HG03575 (cell line): Measurements from ENCODE around the gene TNFRSF13B.

Experiments used
- ATAC-seq: cut with Tn5 transposase; IDR thresholded peaks from one replicate; pipeline ENCODE4 v1.9.1; 2021; ENCODE audit not compliant: unreplicated experiment, insufficient number of reproducible peaks, low FRiP score; ENCODE audit errors: extremely low read depth

The TNFRSF13B gene

GRCh38 chr17:16943541-16944333, 28.2 kb downstream of the TNFRSF13B start:
- no peak for ATAC-seq

DNA sequence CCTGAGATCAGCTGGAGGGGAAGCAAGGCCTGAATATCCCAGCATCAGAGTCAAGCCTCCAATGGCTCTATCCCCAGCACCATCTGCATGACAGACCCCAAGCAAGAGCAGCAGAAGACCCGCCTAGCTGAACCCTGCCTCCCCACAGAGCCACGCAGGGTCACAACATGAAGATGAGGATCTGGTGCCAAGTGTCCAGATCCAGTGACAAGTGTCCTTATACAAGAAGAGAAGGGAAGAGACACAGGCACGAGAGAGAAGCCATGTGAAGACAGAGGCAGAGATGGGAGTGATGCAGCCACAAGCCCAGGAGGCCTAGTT, 28.9 kb downstream of the TNFRSF13B start:
- no peak for ATAC-seq

DNA sequence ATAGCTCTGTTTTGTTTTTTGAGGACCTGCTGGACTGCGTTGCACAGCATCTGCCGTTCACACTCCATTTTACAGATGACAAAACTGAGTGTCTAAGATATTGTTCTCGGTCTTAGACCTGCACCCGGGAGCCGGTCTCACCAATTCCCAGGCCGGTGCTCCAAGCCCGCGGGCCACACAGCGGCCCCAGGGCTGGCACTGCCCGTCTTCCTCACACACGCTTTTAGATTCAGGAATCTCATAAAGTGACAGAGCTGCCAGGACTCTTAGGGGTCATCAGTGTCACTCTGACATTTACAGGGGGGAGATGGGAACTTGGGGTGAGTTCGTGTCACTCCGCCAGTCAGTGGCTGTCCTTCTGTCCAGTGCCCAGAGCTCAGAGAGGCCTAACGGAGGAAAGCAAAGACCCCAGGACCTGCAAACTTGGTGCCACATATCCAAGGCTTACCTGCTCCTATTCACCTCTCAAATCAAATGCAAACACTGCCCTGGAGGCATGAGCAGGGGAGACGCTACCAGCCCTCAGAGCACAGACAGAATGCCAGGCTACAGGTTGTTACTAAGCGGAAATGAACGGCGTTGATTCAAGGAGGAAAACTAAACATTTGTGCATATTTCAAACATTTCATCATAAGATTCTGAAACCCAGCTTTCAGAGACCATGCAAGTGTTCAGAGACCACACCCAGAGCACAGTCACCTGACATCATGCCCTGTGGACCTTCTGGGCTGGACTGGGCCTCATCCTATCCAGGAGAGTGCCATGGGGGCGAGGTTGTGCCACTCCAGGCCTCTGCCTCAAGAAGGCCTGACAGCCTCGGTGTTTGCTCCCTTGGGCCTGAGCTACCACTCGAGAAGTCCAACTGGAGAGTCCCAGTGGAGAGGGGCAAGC, 29.5 kb downstream of the TNFRSF13B start:
- no peak for ATAC-seq

- no peak for ATAC-seq
Measured at GRCh38 chr17:16941072-16942036, 30.6 kb downstream of the TNFRSF13B start.

DNA sequence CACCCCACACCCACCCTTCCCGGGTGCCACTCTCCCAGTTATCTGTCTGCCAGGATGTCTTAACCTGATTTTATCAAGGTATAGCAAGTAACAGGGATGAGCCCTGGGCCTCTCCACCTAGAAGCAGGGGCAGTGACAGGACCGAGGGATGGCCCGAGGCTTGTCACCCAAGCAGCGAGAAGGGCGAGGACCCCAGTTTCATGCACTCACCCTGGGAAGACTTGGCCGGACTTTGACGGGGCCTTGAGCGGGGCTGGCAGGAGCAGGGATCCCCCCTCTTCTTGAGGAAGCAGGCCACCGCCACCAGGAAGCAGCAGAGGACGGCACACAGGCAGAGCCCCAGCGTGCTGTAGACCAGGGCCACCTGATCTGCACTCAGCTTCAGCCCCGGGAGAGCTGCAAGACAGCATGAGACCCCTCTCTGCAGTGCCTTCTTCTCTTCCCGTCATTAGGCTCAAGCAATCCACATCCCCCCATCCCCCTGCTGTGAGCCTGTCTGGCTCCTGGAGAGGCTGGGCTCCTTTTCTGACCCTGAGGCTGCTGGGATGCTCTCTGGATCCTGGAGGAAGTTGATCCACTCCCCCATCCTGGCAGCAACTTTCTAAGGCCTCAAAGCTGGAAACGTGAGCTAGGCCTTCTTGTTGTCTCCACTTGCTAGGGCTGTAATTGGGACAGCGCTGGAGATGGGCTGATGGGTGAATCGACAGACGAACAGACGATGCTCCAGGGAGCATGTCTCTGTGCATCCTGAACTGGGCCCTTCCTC, 31.6 kb downstream of the TNFRSF13B start:
- no peak for ATAC-seq

DNA sequence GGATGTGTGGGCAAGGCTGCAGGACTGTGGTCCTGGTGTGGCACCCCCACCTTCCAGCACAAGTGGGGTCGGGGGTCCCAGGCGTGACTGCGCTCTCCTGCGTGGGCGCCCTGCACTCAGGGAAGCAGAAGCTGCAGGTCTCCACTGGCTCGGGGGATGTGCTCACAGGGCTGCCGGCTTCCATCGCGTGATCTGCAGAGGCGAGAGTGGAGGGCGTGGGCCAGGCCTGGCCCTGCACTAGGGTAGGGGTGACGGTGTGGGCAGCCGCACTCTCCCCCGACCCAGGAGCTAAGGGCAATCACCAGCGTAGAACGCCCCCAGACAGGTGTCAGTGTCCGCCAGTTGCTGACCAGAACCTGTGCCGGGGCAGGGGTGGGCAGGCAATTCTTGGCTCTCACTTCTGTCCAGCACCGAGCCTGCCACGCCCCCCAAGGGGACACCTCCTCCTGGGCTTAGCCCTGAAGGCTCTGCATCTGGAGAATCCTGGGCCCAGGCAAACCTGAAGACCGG, 32.3 kb downstream of the TNFRSF13B start:
- ATAC-seq, result no peak

DNA sequence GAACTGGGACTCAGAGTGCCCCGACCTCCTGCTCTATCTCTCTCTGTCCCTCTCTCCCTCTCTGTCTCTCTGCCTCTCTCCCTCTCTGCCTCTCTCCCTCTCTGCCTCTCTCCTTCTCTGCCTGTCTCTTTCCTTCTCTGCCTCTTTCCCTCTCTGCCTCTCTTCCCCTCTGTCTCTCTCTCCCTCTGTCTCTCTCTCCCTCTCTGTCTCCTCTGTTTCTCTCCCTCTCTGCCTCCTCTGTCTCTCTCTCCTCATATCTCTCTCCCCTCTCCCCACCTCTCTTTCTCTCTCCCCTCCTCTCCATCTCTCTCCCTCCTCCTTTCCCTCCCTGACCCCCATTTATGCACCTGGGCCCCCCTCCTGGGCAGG, 32.7 kb downstream of the TNFRSF13B start:
- no peak for ATAC-seq

DNA sequence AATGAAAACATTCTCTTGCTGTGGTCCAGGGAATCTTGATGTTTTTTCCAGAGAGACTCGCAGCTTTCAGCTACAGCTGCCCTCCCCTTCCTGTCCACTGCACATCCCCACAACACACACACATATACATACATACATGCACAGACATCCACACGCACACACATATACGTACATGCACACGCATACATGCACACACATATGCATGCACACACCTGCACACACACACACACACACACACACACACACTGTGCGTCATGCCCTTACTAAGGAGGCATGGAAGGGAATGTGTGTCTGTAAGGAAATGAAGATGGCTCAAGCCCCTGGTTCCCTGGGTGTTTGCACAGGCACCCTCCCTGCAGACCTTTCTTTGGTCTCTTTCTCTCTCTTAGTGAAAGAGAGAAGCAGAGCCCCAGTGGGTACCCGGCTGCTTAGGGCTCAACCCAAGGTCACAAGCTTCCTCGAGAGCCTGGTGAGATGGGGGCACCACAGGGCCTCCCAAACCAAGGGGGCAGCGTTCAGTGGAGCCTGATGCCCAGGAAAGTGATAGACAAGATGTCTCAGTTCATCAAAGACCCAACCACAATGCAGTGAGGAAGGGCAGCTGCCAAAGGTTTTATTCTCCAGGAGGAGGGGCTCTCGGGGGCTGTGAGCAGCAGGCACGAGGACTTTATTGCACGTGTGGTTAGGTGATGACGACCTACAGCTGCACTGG, 33.3 kb downstream of the TNFRSF13B start:
- no peak for ATAC-seq

DNA sequence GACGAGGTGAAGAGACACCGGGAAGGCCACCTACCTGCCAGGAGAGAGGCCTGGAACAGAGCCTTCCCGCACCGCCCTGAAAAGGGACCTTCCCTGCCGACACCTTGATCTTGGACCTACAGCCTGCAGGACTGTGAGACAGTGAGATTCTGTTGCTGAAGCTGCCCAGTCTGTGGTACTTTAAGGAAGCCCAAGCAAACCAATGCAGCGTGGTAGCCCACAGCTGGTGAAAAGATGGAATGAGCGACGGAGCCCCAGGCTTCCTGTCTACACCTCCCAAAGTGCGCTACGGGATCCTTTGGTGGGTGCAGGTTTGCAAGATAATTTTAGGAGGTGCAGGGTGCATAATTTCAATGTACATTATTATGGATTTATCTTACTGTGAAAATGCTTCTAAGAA, 33.9 kb downstream of the TNFRSF13B start:
- ATAC-seq, result no peak

DNA sequence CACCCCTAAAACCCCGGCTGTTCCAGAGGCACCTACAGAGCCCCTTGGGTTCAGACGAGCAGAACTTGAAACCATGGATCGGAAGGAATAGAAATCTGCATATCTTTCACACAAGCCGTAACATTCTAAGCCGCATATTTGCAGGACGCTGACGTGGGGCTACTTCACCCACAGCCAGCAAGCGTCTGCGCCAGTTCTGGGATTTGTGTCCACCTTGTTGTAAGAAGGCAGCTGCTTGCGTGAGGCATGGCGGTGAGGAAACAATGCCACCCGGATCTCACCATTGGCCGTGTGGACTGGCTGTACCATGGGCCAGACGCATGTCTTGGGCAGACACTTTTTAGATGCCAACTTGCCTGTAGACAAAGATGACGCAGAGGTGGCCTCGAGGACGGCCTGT, 34.5 kb downstream of the TNFRSF13B start:
- ATAC-seq, result no peak

GRCh38 chr17:16936536-16937310, 35.2 kb downstream of the TNFRSF13B start:
- ATAC-seq, result no peak

GRCh38 chr17:16935786-16936185, 36.1 kb downstream of the TNFRSF13B start:
- no peak for ATAC-seq

DNA sequence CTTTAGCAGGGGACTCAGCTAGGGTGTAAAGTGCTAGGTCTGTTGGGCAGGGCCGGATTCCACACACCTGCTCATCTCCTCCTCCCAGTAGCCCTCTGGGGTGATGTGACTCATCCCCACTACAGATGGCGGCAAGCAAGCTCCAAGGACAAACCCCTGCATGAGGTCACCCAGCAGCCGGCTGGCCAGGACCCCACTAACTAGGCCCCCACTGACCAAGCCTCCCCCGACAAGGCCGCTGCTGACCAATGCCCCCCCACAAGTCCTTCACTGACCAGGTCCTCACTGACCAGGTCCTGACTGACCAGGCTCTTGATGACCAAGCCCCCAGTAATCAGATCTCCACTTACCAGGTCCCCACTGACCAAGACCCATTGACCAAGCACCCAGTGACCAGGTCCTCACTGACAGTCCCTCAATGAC, 36.7 kb downstream of the TNFRSF13B start:
- ATAC-seq, result no peak

DNA sequence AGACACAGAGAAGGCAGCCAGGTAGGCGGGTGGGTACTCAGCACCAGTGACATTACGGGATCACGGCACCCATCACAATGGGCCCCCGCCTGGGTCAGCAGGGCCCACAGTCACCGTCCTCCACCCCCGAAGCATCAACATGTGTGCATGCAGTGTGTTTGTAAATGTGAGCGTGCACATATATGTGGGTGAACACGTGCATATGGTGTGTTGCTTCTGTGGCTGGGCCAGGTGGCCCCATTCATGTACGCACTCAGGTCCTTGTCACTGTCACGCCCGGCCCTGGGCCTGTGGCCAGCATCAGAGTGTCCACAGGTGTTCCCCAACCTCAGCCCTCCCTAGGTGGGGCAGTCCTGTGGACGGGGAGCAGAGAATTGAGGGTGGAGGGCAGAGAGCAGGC, 37.1 kb downstream of the TNFRSF13B start:
- no peak for ATAC-seq

- no peak for ATAC-seq
Measured at GRCh38 chr17:16934133-16934795, 37.7 kb downstream of the TNFRSF13B start.

- no peak for ATAC-seq
Measured at GRCh38 chr17:16933317-16934132, 38.4 kb downstream of the TNFRSF13B start.
